Measurements from ENCODE around the gene SLC22A6.
A peak's percentile ranks its signal among the peaks of the same experiment; 100 is the strongest.

Gene SLC22A6

GRCh38 chr11:62984451-62984991, at the start of gene SLC22A6:
SLC22A6 (minus strand) TSS chr11:62984967; CDS start chr11:62984690, 277 bp downstream.
- DNase-seq (ENCODE audit: low read depth): no peak

GRCh38 chr11:63032457-63032856, 47.7 kb upstream of the SLC22A6 start:
- no peak for DNase-seq (ENCODE audit: low read depth)

DNA sequence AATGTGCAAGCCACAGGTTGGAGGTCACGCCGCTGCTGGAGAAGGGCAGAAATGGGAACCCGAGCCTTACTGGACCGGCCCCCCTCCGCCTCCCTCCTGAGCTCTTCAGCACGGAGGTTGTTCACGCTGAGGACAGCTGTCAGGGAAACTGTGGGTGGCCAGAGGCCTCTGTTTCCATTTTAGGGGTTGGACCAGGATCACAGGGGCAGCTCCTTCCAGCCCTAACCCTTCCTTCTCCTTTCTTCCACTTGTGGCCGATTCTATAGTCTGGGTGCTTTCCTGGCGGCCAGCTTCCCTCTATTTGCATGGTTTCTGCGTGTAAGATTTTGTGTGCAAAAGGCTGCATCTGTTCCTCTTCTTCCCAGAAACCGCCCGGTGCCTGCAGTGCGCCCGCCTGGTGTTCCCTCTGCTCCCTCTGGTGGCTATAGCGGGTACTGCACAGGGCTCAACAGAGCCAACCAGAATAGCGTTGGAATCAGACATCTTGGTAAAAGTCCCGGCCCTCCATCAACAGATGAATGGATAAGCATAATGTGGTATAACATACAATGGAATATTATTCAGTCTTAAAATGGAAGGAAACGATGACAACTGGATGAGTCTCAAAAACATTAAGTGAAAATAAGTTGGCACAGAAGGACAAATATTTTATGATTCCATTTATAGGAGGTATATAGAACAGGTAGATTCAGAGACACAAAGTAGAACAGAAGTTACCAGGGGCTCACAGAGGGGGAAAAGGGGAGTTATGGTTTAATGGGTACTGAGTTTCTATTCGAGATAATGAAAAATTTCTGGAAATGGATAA, 39.3 kb upstream of the SLC22A6 start:
- peak; percentile 41 for DNase-seq (ENCODE audit: low read depth)

DNA sequence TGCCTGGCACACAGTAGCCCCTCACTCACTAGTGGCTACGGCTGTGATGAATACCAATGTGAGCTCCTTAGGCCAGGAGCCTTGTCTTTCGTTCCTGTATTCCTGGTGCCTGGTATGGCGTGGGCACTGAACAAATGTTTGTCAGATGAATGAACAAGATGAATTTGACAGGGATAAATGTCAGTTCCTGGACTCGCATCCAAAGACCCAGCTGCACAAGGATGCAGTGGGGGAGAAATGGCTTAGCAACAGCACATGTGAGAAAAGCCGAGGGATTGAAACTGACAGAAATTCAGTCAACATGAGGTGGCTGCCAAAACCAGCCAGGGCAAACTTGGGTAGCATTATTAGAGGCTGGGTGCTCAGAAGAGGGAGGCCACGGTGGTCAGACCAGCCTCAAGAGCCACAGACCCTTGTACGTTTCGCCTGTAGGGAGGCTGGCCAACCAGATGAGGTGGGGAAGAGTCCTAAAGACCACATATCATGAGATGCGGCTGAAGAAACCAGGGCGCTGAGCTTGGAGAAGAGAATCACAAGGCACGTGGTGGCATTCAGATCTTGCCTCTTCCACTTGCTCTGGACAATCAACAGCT, 38.6 kb upstream of the SLC22A6 start:
- no peak for DNase-seq (ENCODE audit: low read depth)

- no peak for DNase-seq (ENCODE audit: low read depth)
Measured at GRCh38 chr11:63022441-63022840, 37.7 kb upstream of the SLC22A6 start.

- DNase-seq (ENCODE audit: low read depth): no peak
Measured at GRCh38 chr11:63020671-63021291, 36.0 kb upstream of the SLC22A6 start.

- DNase-seq (ENCODE audit: low read depth): no peak
Measured at GRCh38 chr11:63019506-63019905, 34.7 kb upstream of the SLC22A6 start.

DNA sequence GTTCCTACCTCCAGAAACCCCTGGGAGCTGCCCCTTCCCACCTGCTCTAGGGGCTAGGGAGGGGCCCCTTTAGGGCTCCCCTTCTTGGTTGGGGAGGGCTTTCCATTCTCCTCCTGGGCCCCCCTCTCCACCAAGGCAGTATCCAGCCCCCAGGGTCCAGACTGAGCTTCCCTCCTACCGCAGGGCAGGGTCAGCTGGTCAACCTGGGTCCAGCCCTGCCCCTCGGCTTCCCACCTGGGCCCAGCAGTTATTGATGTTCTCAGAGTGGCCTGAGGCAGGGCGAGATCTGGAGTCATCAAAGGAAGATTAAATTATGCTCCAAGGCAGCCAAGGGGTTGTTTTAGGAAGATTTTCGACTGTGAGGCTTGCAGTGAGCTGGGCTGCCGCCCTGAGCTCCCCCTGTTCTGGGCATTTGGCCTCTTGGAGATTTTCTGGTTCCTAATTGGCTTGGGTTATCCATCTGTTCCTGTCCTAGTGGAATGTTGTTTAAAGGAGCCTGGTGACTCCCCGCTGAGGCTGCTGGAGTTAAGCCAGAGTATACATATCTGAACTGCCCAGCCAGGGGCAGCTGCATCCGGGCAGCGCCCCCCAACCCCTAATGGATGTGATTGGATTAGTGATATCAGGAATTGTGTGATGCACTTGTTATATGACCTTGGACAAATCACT, 32.7 kb upstream of the SLC22A6 start:
- no peak for DNase-seq (ENCODE audit: low read depth)

- no peak for DNase-seq (ENCODE audit: low read depth)
Measured at GRCh38 chr11:63015521-63016215, 30.9 kb upstream of the SLC22A6 start, which contains the start of gene SLC22A8. SLC22A8 (minus strand) TSS chr11:63015841; CDS start chr11:63014958, 883 bp downstream.

GRCh38 chr11:63014408-63015055, 29.8 kb upstream of the SLC22A6 start:
- no peak for DNase-seq (ENCODE audit: low read depth)

DNA sequence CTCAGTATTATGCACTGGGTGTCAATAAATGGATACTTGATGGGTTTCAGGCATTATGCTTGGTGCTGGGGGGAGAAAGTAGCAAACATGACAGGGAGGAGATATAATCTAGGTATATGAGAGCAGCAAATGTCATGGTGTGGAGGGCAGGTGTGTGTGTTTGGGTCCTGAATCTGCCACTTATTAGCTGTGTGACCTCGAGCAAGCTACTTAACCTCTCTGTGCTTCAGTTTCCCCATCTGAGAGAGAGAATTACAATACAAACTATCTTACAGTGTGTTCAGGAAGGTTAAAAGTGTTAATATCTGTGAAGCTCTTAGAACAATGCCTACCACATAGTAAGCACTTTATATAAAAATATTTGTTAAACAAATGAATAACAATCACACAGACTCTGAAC, 28.1 kb upstream of the SLC22A6 start:
- no peak for DNase-seq (ENCODE audit: low read depth)

- DNase-seq (ENCODE audit: low read depth): no peak
Measured at GRCh38 chr11:63012430-63012829, 27.7 kb upstream of the SLC22A6 start.

GRCh38 chr11:63010934-63011439, 26.2 kb upstream of the SLC22A6 start:
- DNase-seq (ENCODE audit: low read depth): no peak

DNA sequence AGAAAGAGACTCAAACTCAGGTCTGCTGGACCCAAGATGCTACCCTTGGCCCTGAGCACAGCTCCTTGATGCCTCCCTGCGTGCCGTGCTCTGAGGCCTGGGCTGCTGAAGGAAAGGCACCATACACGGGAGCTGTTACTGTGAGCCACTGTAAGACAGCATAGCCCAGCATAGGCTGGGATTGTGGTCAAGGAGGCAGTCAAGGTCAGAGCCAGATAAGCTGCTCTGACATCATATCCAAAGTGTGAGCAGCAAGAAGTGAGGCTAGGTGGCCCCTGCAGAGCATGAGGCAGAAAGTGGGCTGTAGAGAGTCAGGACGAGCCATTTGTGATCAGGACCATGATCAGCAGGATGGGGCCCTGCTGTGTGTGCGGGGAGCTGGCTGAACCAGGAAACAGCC, 23.2 kb upstream of the SLC22A6 start:
- no peak for DNase-seq (ENCODE audit: low read depth)

GRCh38 chr11:63001456-63001855, 16.7 kb upstream of the SLC22A6 start:
- no peak for DNase-seq (ENCODE audit: low read depth)

- no peak for DNase-seq (ENCODE audit: low read depth)
Measured at GRCh38 chr11:62999649-63000048, 14.9 kb upstream of the SLC22A6 start.

- no peak for DNase-seq (ENCODE audit: low read depth)
Measured at GRCh38 chr11:62999156-62999555, 14.4 kb upstream of the SLC22A6 start.

- DNase-seq (ENCODE audit: low read depth): no peak
Measured at GRCh38 chr11:62996271-62996670, 11.5 kb upstream of the SLC22A6 start.

DNA sequence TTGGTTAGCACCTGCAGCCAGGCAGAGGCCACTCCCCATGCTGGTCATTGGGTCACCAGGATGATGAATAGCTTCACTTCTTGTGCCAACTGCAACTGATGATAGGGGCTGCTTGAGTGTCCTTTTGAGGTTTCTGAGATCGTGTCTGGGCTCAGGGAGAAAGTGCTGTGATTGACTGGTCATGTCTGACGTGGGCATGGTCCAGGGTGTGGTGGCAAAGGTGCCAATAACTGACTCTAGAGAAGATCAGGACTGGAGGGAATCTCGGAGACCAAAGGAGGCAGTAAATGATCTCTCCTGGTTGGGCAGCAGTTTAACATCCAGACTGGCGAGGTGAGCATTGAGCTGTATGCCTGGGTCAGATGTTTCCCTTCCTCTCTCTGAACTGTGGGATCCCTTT, 10.0 kb upstream of the SLC22A6 start:
- no peak for DNase-seq (ENCODE audit: low read depth)

GRCh38 chr11:62988276-62988675, 3.5 kb upstream of the SLC22A6 start:
- DNase-seq (ENCODE audit: low read depth): no peak
